ENCODE results near the gene PRH1. TPM values are rescaled to one million over a fixed set of nuclear protein-coding genes. Genes with fewer than 3 reads are reported as not detected.

The PRH1 gene
- total RNA-seq, 1 donor from 2014 or later = 25.2 TPM

DNA sequence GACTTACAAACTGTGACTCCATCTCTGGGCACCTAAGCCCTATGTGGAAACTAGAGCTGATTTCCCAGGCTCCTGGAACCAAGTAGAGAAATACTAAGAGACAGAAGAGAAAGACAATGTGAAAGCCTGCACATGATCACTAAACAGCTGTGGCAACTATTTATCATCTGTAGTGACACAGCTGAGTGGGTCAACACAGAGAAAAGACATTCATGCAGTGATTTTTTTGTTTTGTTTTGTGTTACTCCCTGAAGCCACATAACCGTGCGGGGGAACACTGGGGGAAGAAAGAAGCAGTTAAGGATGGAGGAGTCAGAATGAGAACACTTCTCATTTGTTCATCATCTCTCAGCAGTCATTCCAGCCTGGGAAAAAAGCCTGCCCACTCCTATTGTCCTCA, 36.3 kb downstream of the PRH1 start:
- DNase-seq (ENCODE audit: extremely low read depth, low read depth, low spot score) = no peak

GRCh38 chr12:10842862-10843261, 41.2 kb downstream of the PRH1 start:
- DNase-seq (ENCODE audit: extremely low read depth, low read depth, low spot score) = no peak

DNA sequence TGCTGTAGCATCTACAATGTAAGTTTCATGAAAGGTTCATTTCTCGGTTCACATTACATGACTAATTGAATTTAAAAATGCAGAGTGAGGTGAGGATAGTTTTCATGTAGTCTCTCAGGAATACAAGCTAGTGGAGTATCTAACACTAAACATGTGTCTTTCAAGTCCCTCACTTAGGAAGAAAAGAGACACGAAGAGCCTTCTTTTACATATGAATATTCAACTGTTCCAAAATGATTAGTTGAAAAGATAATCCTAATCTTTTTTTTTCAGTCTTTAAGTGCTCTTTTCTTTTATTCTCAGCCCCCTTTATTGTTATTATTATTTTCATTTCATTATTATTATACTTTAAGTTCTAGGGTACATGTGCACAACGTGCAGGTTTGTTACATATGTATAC, 45.6 kb downstream of the PRH1 start:
- DNase-seq (ENCODE audit: extremely low read depth, low read depth, low spot score) = no peak

Other genes starting within 250 kb of the PRH1 start
- 1.5 and 1.7 TPM in 2 replicates for gene STYK1, start 210.2 kb downstream of the PRH1 start, total RNA-seq
- 335 and 368 TPM in 2 replicates for gene YBX3, start 160.9 kb downstream of the PRH1 start, total RNA-seq
- 0.18 TPM in 1 of 2 replicates, not detected in the other for gene TAS2R7, start 81.6 kb downstream of the PRH1 start, total RNA-seq
- not detected in 2 replicates for gene TAS2R8, start 77.0 kb downstream of the PRH1 start, total RNA-seq
- gene TAS2R9, start 74.1 kb downstream of the PRH1 start, total RNA-seq = 0.18 TPM in 1 of 2 replicates, not detected in the other
- 0.15 and 1.1 TPM in 2 replicates for gene TAS2R10, start 57.9 kb downstream of the PRH1 start, total RNA-seq
- gene PRR4, start 34.8 kb downstream of the PRH1 start, total RNA-seq = 5.0 TPM in 1 of 2 replicates, not detected in the other
- 2.7 TPM in 1 of 2 replicates, not detected in the other for gene TAS2R13, start 25.3 kb upstream of the PRH1 start, total RNA-seq
- not detected in 2 replicates for gene PRH2, start 45.0 kb upstream of the PRH1 start, total RNA-seq
- 1.6 and 5.5 TPM in 2 replicates for gene TAS2R14, start 55.0 kb upstream of the PRH1 start, total RNA-seq
- 0.15 and 2.0 TPM in 2 replicates for gene TAS2R50, start 102.7 kb upstream of the PRH1 start, total RNA-seq
- gene TAS2R20, start 114.0 kb upstream of the PRH1 start, total RNA-seq = 0.34 and 1.8 TPM in 2 replicates
- gene TAS2R19, start 138.4 kb upstream of the PRH1 start, total RNA-seq = 1.0 and 6.9 TPM in 2 replicates
- gene TAS2R31, start 147.2 kb upstream of the PRH1 start, total RNA-seq = 0.44 and 2.9 TPM in 2 replicates
- 1.6 TPM in 1 of 2 replicates, not detected in the other for gene TAS2R46, start 178.0 kb upstream of the PRH1 start, total RNA-seq
- 1.3 TPM in 1 of 2 replicates, not detected in the other for gene TAS2R43, start 208.1 kb upstream of the PRH1 start, total RNA-seq